ENCODE measurements around the gene ACOXL. TPM values are rescaled to one million over a fixed set of nuclear protein-coding genes. Genes with fewer than 3 reads are reported as not detected.

ACOXL gene
- total and polyA plus RNA-seq, 2 donors (not counting 3 experiments of a cell fraction or from before 2014, with no cell fraction given), result not detected

DNA sequence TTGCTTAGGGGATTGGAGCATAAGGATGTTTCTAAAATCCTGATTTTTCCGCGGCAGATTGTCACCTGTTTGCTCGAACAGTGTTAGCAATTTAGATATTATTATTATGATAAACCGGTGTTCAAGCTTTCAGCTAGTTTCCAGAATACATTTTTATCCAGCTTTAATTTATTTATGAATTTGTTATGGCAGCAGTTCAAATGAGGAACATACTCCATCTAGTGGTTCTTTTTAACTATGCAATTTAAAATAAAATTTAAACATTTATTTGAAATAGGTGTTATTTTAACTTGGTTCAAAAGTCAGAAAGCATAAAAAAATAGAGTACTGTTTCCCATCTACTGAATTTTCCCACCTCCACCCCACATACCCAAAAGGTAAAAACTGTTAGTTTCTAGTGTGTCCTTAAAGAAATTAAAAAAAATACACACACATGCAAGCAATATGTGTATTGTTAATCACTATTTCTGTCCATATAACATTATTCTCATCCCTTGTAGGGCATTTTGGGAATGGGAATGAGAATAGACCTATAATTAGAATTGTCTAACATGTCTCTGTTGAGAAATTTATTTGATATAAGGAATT is 23.2 kb downstream of the ACOXL start:
- Histone ChIP-seq H3K79me2 (ENCODE audit: control insufficient read depth, insufficient read depth, low read length) (no peaks in the 10 kb centered on the region), H3K9ac (replicated peaks; ENCODE audit: extremely low read depth, insufficient read depth, low read length) (no peak overlapping the region), H3K27me3 (ENCODE audit: control insufficient read depth in 2 of 2, insufficient read depth in 2 of 2, low read length in 2 of 2) (peaks cover 7 to 19% of the 10 kb centered on the region in 2 experiments), H3K27ac (ENCODE audit: insufficient read depth, low read depth, low read length) (no peak overlapping the region), H3K4me2 (ENCODE audit: insufficient read depth, low read length) (no peak overlapping the region), H3K4me3 (replicated peaks in 1 of 3; ENCODE audit: insufficient read depth in 1 of 3, low read depth in 1 of 3, low read length in 3 of 3) (no peak overlapping the region), H2AFZ (ENCODE audit: low read depth, low read length) (no peak overlapping the region), H3K9me3 (replicated peaks; ENCODE audit: control insufficient read depth, insufficient read depth, low read length) (no peaks in the 10 kb centered on the region), H4K20me1 (replicated peaks; ENCODE audit: control insufficient read depth, extremely low read depth, insufficient read depth, low read length) (no peaks in the 10 kb centered on the region), H3K9me1 (replicated peaks; ENCODE audit: control insufficient read depth, extremely low read depth, insufficient read depth, low read length) (no peaks in the 10 kb centered on the region), H3K4me1 (ENCODE audit: control insufficient read depth, extremely low read depth, insufficient read depth, low read length) (no peaks in the 10 kb centered on the region), H3K36me3 (ENCODE audit: control insufficient read depth in 2 of 2, extremely low read depth in 1 of 2, insufficient read depth in 2 of 2, low read length in 2 of 2) (no peaks in the 10 kb centered on the region)
- BruUV-seq (replicated peaks), result no TSS peak
- CTCF ChIA-PET, result interaction anchor here (0.5 to 1.8 kb wide), 40 partner anchors 8 to 599 kb away, joined by 3 to 37 read pairs (median 5); partner anchors contain the start of gene BUB1
- dilution Hi-C loops (cut with MboI; ENCODE audit: extremely low pct_ligation_motif_present, low sequenced_read_pairs), result no loop called here
- intact Hi-C loops (cut with micrococcal nuclease), result loop anchor here (1.0 kb wide), 1 partner anchor 77 kb away; the partner anchor contains the start of gene BUB1
- POLR2A ChIA-PET, result no interaction called here
- peak; percentile 30 for DNase-seq (ENCODE audit: low read depth, low spot score)
- TF ChIP-seq MYC (IDR thresholded peaks at IDR 0.05; ENCODE audit: low read depth, low read length) (no peak), POLR2AphosphoS5 (IDR thresholded peaks at IDR 0.05; ENCODE audit: insufficient read depth, low read depth, low read length) (no peak), FOS (IDR thresholded peaks at IDR 0.05; ENCODE audit: borderline replicate concordance, insufficient read depth, low read length) (no peak), JUN (IDR thresholded peaks at IDR 0.05; ENCODE audit: borderline replicate concordance, insufficient read depth, insufficient read length, low read depth) (no peak), GATA2 (IDR thresholded peaks at IDR 0.05; ENCODE audit: insufficient read depth, insufficient read length, low read depth, low read length) (no peak), POLR2A (IDR thresholded peaks at IDR 0.05; ENCODE audit: low read depth, low read length) (no peak)
- TF ChIP-seq, protein P1, sequence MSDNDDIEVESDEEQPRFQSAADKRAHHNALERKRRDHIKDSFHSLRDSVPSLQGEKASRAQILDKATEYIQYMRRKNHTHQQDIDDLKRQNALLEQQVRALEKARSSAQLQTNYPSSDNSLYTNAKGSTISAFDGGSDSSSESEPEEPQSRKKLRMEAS (IDR thresholded peaks at IDR 0.05; ENCODE audit: insufficient read depth, insufficient read length), result no peak
- peak; percentile 24 for FAIRE-seq

DNA sequence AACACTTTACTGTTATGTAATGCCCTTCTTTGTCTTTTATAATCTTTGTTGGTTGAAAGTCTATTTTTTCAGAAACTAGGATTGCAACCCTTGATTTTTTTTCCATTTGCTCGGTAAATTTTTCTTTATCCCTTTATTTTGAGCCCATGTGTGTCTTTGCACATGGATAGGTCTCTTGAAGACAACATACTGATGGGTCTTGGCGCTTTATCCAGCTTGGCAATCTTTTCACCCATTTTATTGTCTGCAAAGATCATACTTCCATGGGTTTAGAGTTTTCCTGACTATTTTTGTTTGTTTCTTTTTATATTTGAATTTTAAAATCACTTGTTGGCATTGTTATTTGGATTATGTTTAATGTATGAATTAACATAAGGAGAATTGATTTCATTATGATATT is 27.0 kb downstream of the ACOXL start:
- H3K9me3 ChIP-seq (replicated peaks; ENCODE audit: control insufficient read depth, insufficient read depth, low read length), result no peaks in the 10 kb centered on the region
- BruUV-seq (replicated peaks), result no TSS peak
- no peak overlapping the region for H3K9ac ChIP-seq (replicated peaks; ENCODE audit: extremely low read depth, insufficient read depth, low read length)
- no peak overlapping the region for H3K27ac ChIP-seq (ENCODE audit: insufficient read depth, low read depth, low read length)
- H3K79me2 ChIP-seq (ENCODE audit: control insufficient read depth, insufficient read depth, low read length), result no peaks in the 10 kb centered on the region
- H3K36me3 ChIP-seq (ENCODE audit: control insufficient read depth in 2 of 2, extremely low read depth in 1 of 2, insufficient read depth in 2 of 2, low read length in 2 of 2), result no peaks in the 10 kb centered on the region
- no peak overlapping the region for H3K4me3 ChIP-seq (replicated peaks in 1 of 3; ENCODE audit: insufficient read depth in 1 of 3, low read depth in 1 of 3, low read length in 3 of 3)
- TF ChIP-seq POLR2A (IDR thresholded peaks at IDR 0.05; ENCODE audit: low read depth, low read length) (no peak), MYC (IDR thresholded peaks at IDR 0.05; ENCODE audit: low read depth, low read length) (no peak), GATA2 (IDR thresholded peaks at IDR 0.05; ENCODE audit: insufficient read depth, insufficient read length, low read depth, low read length) (no peak), POLR2AphosphoS5 (IDR thresholded peaks at IDR 0.05; ENCODE audit: insufficient read depth, low read depth, low read length) (no peak), JUN (IDR thresholded peaks at IDR 0.05; ENCODE audit: borderline replicate concordance, insufficient read depth, insufficient read length, low read depth) (no peak), FOS (IDR thresholded peaks at IDR 0.05; ENCODE audit: borderline replicate concordance, insufficient read depth, low read length) (no peak)
- TF ChIP-seq, protein P1 (IDR thresholded peaks at IDR 0.05; ENCODE audit: insufficient read depth, insufficient read length), result no peak
- TF ChIP-seq, protein P2, sequence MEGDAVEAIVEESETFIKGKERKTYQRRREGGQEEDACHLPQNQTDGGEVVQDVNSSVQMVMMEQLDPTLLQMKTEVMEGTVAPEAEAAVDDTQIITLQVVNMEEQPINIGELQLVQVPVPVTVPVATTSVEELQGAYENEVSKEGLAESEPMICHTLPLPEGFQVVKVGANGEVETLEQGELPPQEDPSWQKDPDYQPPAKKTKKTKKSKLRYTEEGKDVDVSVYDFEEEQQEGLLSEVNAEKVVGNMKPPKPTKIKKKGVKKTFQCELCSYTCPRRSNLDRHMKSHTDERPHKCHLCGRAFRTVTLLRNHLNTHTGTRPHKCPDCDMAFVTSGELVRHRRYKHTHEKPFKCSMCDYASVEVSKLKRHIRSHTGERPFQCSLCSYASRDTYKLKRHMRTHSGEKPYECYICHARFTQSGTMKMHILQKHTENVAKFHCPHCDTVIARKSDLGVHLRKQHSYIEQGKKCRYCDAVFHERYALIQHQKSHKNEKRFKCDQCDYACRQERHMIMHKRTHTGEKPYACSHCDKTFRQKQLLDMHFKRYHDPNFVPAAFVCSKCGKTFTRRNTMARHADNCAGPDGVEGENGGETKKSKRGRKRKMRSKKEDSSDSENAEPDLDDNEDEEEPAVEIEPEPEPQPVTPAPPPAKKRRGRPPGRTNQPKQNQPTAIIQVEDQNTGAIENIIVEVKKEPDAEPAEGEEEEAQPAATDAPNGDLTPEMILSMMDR (IDR thresholded peaks at IDR 0.05; ENCODE audit: extremely low read depth in 1 of 2, insufficient read depth in 1 of 2, low read depth in 1 of 2, low read length in 2 of 2), result no peak
- no peak overlapping the region for H2AFZ ChIP-seq (ENCODE audit: low read depth, low read length)
- no peak for DNase-seq (ENCODE audit: low read depth, low spot score)
- no peak overlapping the region for H3K4me2 ChIP-seq (ENCODE audit: insufficient read depth, low read length)
- no peaks in the 10 kb centered on the region for H3K9me1 ChIP-seq (replicated peaks; ENCODE audit: control insufficient read depth, extremely low read depth, insufficient read depth, low read length)
- no peak for FAIRE-seq
- no peaks in the 10 kb centered on the region for H4K20me1 ChIP-seq (replicated peaks; ENCODE audit: control insufficient read depth, extremely low read depth, insufficient read depth, low read length)
- ChIA-PET CTCF (interaction anchor here (1.1 kb wide), 1 partner anchor 76 kb away, joined by 3 read pairs; no protein-coding TSS in a partner anchor), POLR2A (no interaction called here)
- peaks cover 5 to 23% of the 10 kb centered on the region in 2 experiments for H3K27me3 ChIP-seq (ENCODE audit: control insufficient read depth in 2 of 2, insufficient read depth in 2 of 2, low read length in 2 of 2)
- dilution Hi-C loops (cut with MboI; ENCODE audit: extremely low pct_ligation_motif_present, low sequenced_read_pairs) (no loop called here), intact Hi-C loops (cut with micrococcal nuclease) (no loop called here)
- no peaks in the 10 kb centered on the region for H3K4me1 ChIP-seq (ENCODE audit: control insufficient read depth, extremely low read depth, insufficient read depth, low read length)
